Jurkat, Clone E6-1 (cell line): Measurements from ENCODE around the gene SBK2.

Experiments
- DNase-seq: peaks from one replicate; pipeline ENCODE4 v3.0.0-alpha.2; 2011; ENCODE audit warnings: low read depth, low spot score
- H3K4me3 ChIP-seq: 2 replicates; pipeline ENCODE4 v1.5.1; 2011; ENCODE audit warnings: mild to moderate bottlenecking, low read length, control low read depth, moderate library complexity

SBK2 gene

GRCh38 chr19:55479451-55480230 lies 57.3 kb downstream of the SBK2 start:
- no peak overlapping the region for H3K4me3 ChIP-seq
- DNase-seq: no peak

- DNase-seq: no peak
- no peak overlapping the region for H3K4me3 ChIP-seq
These were observed 57.9 kb downstream of the SBK2 start for GRCh38 chr19:55479045-55479444.
